ENCODE measurements around the gene SEMA7A.

DNA sequence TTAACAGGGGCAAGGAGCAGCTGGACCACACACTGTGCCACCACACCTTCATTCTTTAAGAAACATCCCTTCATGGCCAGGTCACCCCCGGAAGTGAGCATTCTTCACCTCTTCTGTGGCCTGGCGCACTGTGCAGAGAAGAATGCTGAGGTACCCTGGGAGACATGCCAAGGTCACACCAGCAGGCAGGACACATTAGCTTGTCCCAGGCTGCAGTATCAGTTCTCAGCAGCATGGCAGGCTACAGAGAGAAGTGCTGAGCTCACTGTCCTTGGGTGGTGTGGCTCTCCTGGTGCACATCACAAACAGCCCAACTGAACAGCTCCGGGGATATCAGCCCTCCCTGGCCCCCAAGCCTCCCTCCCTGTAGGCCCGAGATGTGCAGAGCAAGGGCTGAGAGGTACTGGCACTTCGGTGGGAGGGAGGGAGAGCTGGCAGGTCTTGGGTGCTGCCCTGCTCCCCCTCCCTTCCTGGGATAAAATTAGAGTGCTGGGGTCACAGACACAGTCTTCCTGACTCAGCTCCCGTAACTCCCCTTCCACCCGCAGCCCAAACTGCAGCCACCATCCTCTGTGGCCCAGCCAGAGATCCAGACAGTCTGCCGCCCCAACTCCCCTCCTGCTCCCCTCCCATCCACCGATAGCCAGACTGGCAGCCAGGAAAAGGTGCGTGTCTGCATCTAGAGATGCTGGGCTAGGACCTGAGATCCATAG is 13.4 kb downstream of the SEMA7A start:
- TF ChIP-seq POLR2A (IDR thresholded peaks at IDR 0.05; ENCODE audit: low read depth, low read length) (no peak), PAX5 (IDR thresholded peaks at IDR 0.05; ENCODE audit: insufficient read depth, low read length, severe bottlenecking) (no peak), POLR2AphosphoS5 (IDR thresholded peaks at IDR 0.05; ENCODE audit: low read depth, low read length) (no peak)
